H1 (cell line): ENCODE results near the gene LRRC23. TPM values are rescaled to one million over a fixed set of nuclear protein-coding genes. Genes with fewer than 3 reads are reported as not detected.
A peak's percentile ranks its signal among the peaks of the same experiment; 100 is the strongest.

Experiments used
- CTCF ChIA-PET: fragments of 300-600 bp; sonication (Branson Sonifier 250); formaldehyde crosslinking; loops from one replicate; lab custom pipeline; 2021; ENCODE audit not compliant: partially characterized antibody; lab: Charles Lee
- POLR2A ChIA-PET: fragments of 300-600 bp; sonication (Branson Sonifier 250); formaldehyde crosslinking; loops from one replicate; lab custom pipeline; 2021; ENCODE audit warnings: inconsistent platforms; ENCODE audit not compliant: partially characterized antibody; lab: Charles Lee
- DNase-seq, 2 experiments: peaks; one replicate each; pipeline versions ENCODE4 v3.0.0 to v3.0.0-alpha.2; 2010 to 2022; ENCODE audit warnings: low spot score in 2 of 2, low read depth in 1 of 2, mixed read lengths in 1 of 2
- FAIRE-seq: peaks from 2 replicates; lab custom pipeline; 2011; peaks lifted over from hg19 to GRCh38; lab: Jason Lieb, UNC
- H2AFZ ChIP-seq: 2 replicates; pipeline ENCODE4 v1.8.1; 2012; ENCODE audit warnings: low read length, inconsistent platforms
- H2AK5ac ChIP-seq: 2 replicates; pipeline ENCODE4 v1.6.1; 2013; ENCODE audit warnings: low read depth, low read length
- H2BK120ac ChIP-seq: replicated peaks from 2 replicates; pipeline ENCODE3; 2013; ENCODE audit warnings: low read depth, low read length, inconsistent platforms
- H2BK12ac ChIP-seq: 2 replicates; pipeline ENCODE4 v1.6.1; 2013; ENCODE audit warnings: low read depth, low read length
- H2BK15ac ChIP-seq: 2 replicates; pipeline ENCODE4 v1.6.1; 2013; ENCODE audit warnings: low read length
- H2BK20ac ChIP-seq: 2 replicates; pipeline ENCODE4 v1.6.1; 2013; ENCODE audit warnings: low read length
- H2BK5ac ChIP-seq: 2 replicates; pipeline ENCODE4 v1.6.1; 2013; ENCODE audit warnings: low read depth, low read length
- H3K14ac ChIP-seq: 2 replicates; pipeline ENCODE4 v1.6.1; 2013; ENCODE audit warnings: inconsistent platforms; ENCODE audit not compliant: insufficient read length
- H3K18ac ChIP-seq: 2 replicates; pipeline ENCODE4 v1.6.1; 2013; ENCODE audit warnings: low read length; ENCODE audit errors: extremely low read depth
- H3K23ac ChIP-seq: 2 replicates; pipeline ENCODE4 v1.6.1; 2013; ENCODE audit warnings: inconsistent platforms; ENCODE audit not compliant: insufficient read length
- H3K23me2 ChIP-seq: 2 replicates; pipeline ENCODE4 v1.6.1; 2013; ENCODE audit warnings: low read depth, low read length
- H3K27ac ChIP-seq: 2 replicates; pipeline ENCODE4 v1.6.1; 2011; ENCODE audit warnings: low read depth, low read length, inconsistent platforms
- H3K27me3 ChIP-seq, 4 experiments: replicated peaks in 1 of 4; 1 replicate in 1 of 4; 2 replicates in 3 of 4; pipeline versions ENCODE4 v1.6.1 to v1.8.1; 2011 to 2013; ENCODE audit warnings: low read length in 3 of 4, mild to moderate bottlenecking in 3 of 4, inconsistent platforms in 2 of 4, mixed read lengths in 2 of 4, moderate library complexity in 1 of 4; ENCODE audit not compliant: control insufficient read depth in 3 of 4, insufficient read depth in 3 of 4; ENCODE audit errors: extremely low read depth in 1 of 4
- H3K36me3 ChIP-seq, 4 experiments: 2 replicates each; pipeline versions ENCODE4 v1.6.1 to v1.8.1; 2011 to 2013; ENCODE audit warnings: mild to moderate bottlenecking in 4 of 4, low read length in 3 of 4, moderate library complexity in 2 of 4, control low read depth in 1 of 4, inconsistent platforms in 1 of 4; ENCODE audit not compliant: insufficient read depth in 4 of 4, control insufficient read depth in 2 of 4
- H3K4ac ChIP-seq: replicated peaks from 2 replicates; pipeline ENCODE3; 2013; ENCODE audit warnings: low read length, low read depth, mixed read lengths, inconsistent platforms; ENCODE audit not compliant: insufficient read length
- H3K4me1 ChIP-seq, 4 experiments: replicated peaks in 1 of 4; 1 replicate in 1 of 4; 2 replicates in 3 of 4; pipeline versions ENCODE4 v1.6.1 to v1.8.1; 2011 to 2013; ENCODE audit warnings: low read length in 3 of 4, inconsistent platforms in 2 of 4, mixed read lengths in 1 of 4; ENCODE audit not compliant: insufficient read depth in 4 of 4, control insufficient read depth in 3 of 4
- H3K4me2 ChIP-seq, 2 experiments: 2 replicates each; pipeline versions ENCODE4 v1.6.1 to v1.8.1; 2011 to 2013; ENCODE audit warnings: low read depth in 2 of 2, low read length in 2 of 2, control low read depth in 1 of 2, inconsistent platforms in 1 of 2, mild to moderate bottlenecking in 1 of 2; ENCODE audit not compliant: insufficient read depth in 1 of 2
- H3K4me3 ChIP-seq, 4 experiments: fragments of 200-600, 300-600 bp in 1 of 4; sonication (generic), shearing (Covaris generic), sonication (Bioruptor Twin) in 1 of 4; 2 replicates each; pipeline versions ENCODE4 v1.5.1 to v1.8.1; 2011 to 2016; ENCODE audit warnings: low read length in 4 of 4, low read depth in 3 of 4, control low read depth in 2 of 4, inconsistent platforms in 2 of 4, mild to moderate bottlenecking in 2 of 4, mixed read lengths in 1 of 4, moderate library complexity in 1 of 4; ENCODE audit not compliant: insufficient read depth in 2 of 4; ENCODE audit errors: extremely low read depth in 1 of 4
- H3K56ac ChIP-seq: replicated peaks from 2 replicates; pipeline ENCODE3; 2013; ENCODE audit warnings: low read depth, mild to moderate bottlenecking, mixed read lengths, low read length, inconsistent platforms; ENCODE audit not compliant: insufficient read length
- H3K79me1 ChIP-seq: 2 replicates; pipeline ENCODE4 v1.6.1; 2013; ENCODE audit warnings: low read depth, low read length, control low read depth
- H3K79me2 ChIP-seq, 2 experiments: 2 replicates each; pipeline versions ENCODE4 v1.6.1 to v1.8.1; 2012 to 2013; ENCODE audit warnings: low read length in 2 of 2, mild to moderate bottlenecking in 2 of 2, inconsistent platforms in 1 of 2; ENCODE audit not compliant: insufficient read depth in 2 of 2, control insufficient read depth in 1 of 2
- H3K9ac ChIP-seq, 4 experiments: replicated peaks in 1 of 4; 1 replicate in 1 of 4; 2 replicates in 3 of 4; pipeline versions ENCODE4 v1.6.1 to v1.8.1; 2011 to 2013; ENCODE audit warnings: low read depth in 3 of 4, low read length in 3 of 4, control low read depth in 2 of 4, mild to moderate bottlenecking in 2 of 4, moderate library complexity in 2 of 4, inconsistent platforms in 1 of 4; ENCODE audit errors: extremely low read depth in 1 of 4
- H3K9me3 ChIP-seq, 2 experiments: 2 replicates each; pipeline versions ENCODE4 v1.6.1 to v1.8.1; 2012 to 2013; ENCODE audit warnings: mild to moderate bottlenecking in 2 of 2, moderate library complexity in 2 of 2, control low read depth in 1 of 2, inconsistent platforms in 1 of 2, low read depth in 1 of 2, low read length in 1 of 2, mixed read lengths in 1 of 2; ENCODE audit not compliant: insufficient read depth in 2 of 2
- H4K20me1 ChIP-seq, 2 experiments: replicated peaks in 1 of 2; 2 replicates each; pipeline versions ENCODE3 to v1.8.1; 2011 to 2013; ENCODE audit warnings: inconsistent platforms in 2 of 2, low read length in 2 of 2, mild to moderate bottlenecking in 1 of 2; ENCODE audit not compliant: insufficient read depth in 2 of 2, control insufficient read depth in 1 of 2
- H4K5ac ChIP-seq: 2 replicates; pipeline ENCODE4 v1.6.1; 2013; ENCODE audit warnings: low read length, low read depth, mixed read lengths, inconsistent platforms; ENCODE audit not compliant: insufficient read length
- H4K8ac ChIP-seq: 2 replicates; pipeline ENCODE4 v1.8.0; 2013; ENCODE audit warnings: mild to moderate bottlenecking, moderate library complexity, low read length, inconsistent platforms; ENCODE audit not compliant: insufficient read depth; ENCODE audit errors: extremely low read depth
- H4K91ac ChIP-seq: replicated peaks from 2 replicates; pipeline ENCODE3; 2013; ENCODE audit warnings: low read length, mixed read lengths, inconsistent platforms; ENCODE audit not compliant: insufficient read length
- EP300 ChIP-seq, 2 experiments: IDR thresholded peaks; 1 replicate in 1 of 2; 2 replicates in 1 of 2; pipeline ENCODE4 v1.6.1; 2011 to 2012; ENCODE audit warnings: low read depth in 2 of 2, low read length in 2 of 2, mild to moderate bottlenecking in 2 of 2, borderline replicate concordance in 1 of 2, inconsistent platforms in 1 of 2, moderate library complexity in 1 of 2
- WGBS, 2 experiments: shearing (Covaris generic) in 1 of 2; methylation state at CpG; one replicate each; pipeline versions ENCODE4 v1.1.6 to v1.1.7; 2013 to 2015; ENCODE audit warnings: low lambda C conversion rate in 2 of 2, mixed read lengths in 2 of 2, inconsistent platforms in 1 of 2, low coverage in 1 of 2, missing lambda C conversion rate in 1 of 2; ENCODE audit not compliant: insufficient replicate concordance in 2 of 2, insufficient coverage in 1 of 2, insufficient read length in 1 of 2; ENCODE audit errors: extremely low coverage in 1 of 2, missing lambda C conversion rate in 1 of 2; 5-methylcytosine and 5-hydroxymethylcytosine counted together
- polyA plus RNA-seq, 7 experiments: library from polyadenylated mRNA; depleted of rRNA in 3 of 7; stranded (reverse) in 5 of 7; unstranded in 2 of 7; fragments of >200 nt in 5 of 7; fragments of 200-250 nt in 2 of 7; gene quantifications; 1 replicate in 5 of 7; 2 replicates in 1 of 7; 4 replicates in 1 of 7; pipeline versions ENCODE4 v1.2.1 to v1.2.3, GENCODE V29; 2011 to 2013; ENCODE audit warnings: missing spikeins in 2 of 7, mixed read lengths in 2 of 7
- total RNA-seq: library from RNA; stranded (reverse); fragmentation: NEBNext Ultra II Directional; extraction: Animal tissue kit (Norgen Biotek cat#: 25700); gene quantifications from 2 replicates; pipeline ENCODE4 v1.2.1, GENCODE V29; 2021
- TF ChIP-seq, protein P1 (sequence below): IDR thresholded peaks from 2 replicates; pipeline ENCODE4 v1.6.1; 2011; ENCODE audit warnings: low read length, improper control_type of control experiment

Gene LRRC23
- total and polyA plus RNA-seq, 2 of the 8 experiments (the other 6 are each of a cell fraction or from before 2014, with no cell fraction given), result 2.5 to 3.6 TPM

- Histone ChIP-seq H4K8ac (peak overlapping the region; percentile 28; the same call in 1 of the 2 replicates), H3K4me3 (no peak overlapping the region), H3K4me1 (peaks cover 0 to 14% (median 6%) of the 10 kb centered on the region in 4 experiments; a peak in 4 of 7 replicates), H3K36me3 (no peaks in the 10 kb centered on the region)
- 82% methylated on average over 18 of the region's 24 CpGs; no CpG with 5 or more reads in 1 of the 2 experiments for WGBS, 2 experiments
- POLR2A ChIA-PET, result interaction anchor here (2.8 to 44.0 kb wide), 4 partner anchors 9 to 32 kb away, joined by 21 to 1596 read pairs (median 1312); partner anchors contain the start of genes ATN1, C12orf57, EMG1 and ENO2
- no peak for FAIRE-seq
- TF ChIP-seq, protein P1, sequence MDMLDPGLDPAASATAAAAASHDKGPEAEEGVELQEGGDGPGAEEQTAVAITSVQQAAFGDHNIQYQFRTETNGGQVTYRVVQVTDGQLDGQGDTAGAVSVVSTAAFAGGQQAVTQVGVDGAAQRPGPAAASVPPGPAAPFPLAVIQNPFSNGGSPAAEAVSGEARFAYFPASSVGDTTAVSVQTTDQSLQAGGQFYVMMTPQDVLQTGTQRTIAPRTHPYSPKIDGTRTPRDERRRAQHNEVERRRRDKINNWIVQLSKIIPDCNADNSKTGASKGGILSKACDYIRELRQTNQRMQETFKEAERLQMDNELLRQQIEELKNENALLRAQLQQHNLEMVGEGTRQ, result peak; percentile 13; the same call in 1 of the 2 replicates
- TF ChIP-seq EP300 (IDR thresholded peaks at IDR 0.05; ENCODE audit: borderline replicate concordance in 1 of 2, low read depth in 2 of 2, low read length in 2 of 2), result no peak
- TF ChIP-seq, all 59 proteins: peak for 1
- Histone ChIP-seq H2BK20ac (no peak overlapping the region), H2AK5ac (peak overlapping the region; percentile 39; the same call in 1 of the 2 replicates), H3K9ac (no peak overlapping the region), H3K27me3 (no peaks in the 10 kb centered on the region), H3K79me2 (no peaks in the 10 kb centered on the region), H2AFZ (no peak overlapping the region), H2BK12ac (no peak overlapping the region), H3K4me2 (no peak overlapping the region; a peak in 1 of 4 replicates), H2BK120ac (no peak overlapping the region), H4K5ac (no peak overlapping the region), H2BK15ac (no peak overlapping the region), H4K20me1 (no peaks in the 10 kb centered on the region), H3K27ac (no peak overlapping the region), H3K18ac (peak overlapping the region; percentile 7; the same call in 1 of the 2 replicates), H3K56ac (no peak overlapping the region), H4K91ac (no peak overlapping the region), H3K23ac (no peak overlapping the region), H3K4ac (peak overlapping the region; percentile 88), H3K79me1 (peaks cover 5% of the 10 kb centered on the region; the same call in 1 of the 2 replicates), H2BK5ac (no peak overlapping the region), H3K9me3 (no peaks in the 10 kb centered on the region), H3K23me2 (no peaks in the 10 kb centered on the region), H3K14ac (no peak overlapping the region)
- DNase-seq, result no peak
- CTCF ChIA-PET, result interaction anchor here (0.7 to 2.9 kb wide), 7 partner anchors 8 to 101 kb away, joined by 3 to 35 read pairs (median 4); partner anchors contain the start of gene C12orf57
These were observed 49.1 kb downstream of the LRRC23 start for GRCh38 chr12:6953442-6954315.
